KMS-11 (cell line): Measurements from ENCODE around the gene GALNT11.

Experiments used
- H2AFZ ChIP-seq: fragments of 200-600 bp; sonication (generic); 2 replicates; pipeline ENCODE4 v1.6.1; 2016; ENCODE audit warnings: antibody characterized with exemption, mixed run types, low read depth
- H3K27ac ChIP-seq: fragments of 200-600 bp; sonication (generic); 2 replicates; pipeline ENCODE4 v1.6.1; 2016; ENCODE audit warnings: mild to moderate bottlenecking, mixed run types
- H3K27me3 ChIP-seq: fragments of 200-600 bp; sonication (generic); 2 replicates; pipeline ENCODE4 v1.6.1; 2017; ENCODE audit warnings: mild to moderate bottlenecking, low read depth, mixed run types, moderate library complexity; ENCODE audit not compliant: insufficient read depth
- H3K36me3 ChIP-seq: fragments of 200-600 bp; sonication (generic); 2 replicates; pipeline ENCODE4 v1.6.1; 2017; ENCODE audit warnings: mild to moderate bottlenecking, mixed run types; ENCODE audit not compliant: insufficient read depth
- H3K4me1 ChIP-seq: fragments of 200-600 bp; sonication (generic); 2 replicates; pipeline ENCODE4 v1.6.1; 2016; ENCODE audit warnings: mild to moderate bottlenecking, low read depth, mixed run types; ENCODE audit not compliant: poor library complexity, severe bottlenecking
- H3K4me2 ChIP-seq: fragments of 200-600 bp; sonication (generic); 2 replicates; pipeline ENCODE4 v1.7.0; 2016; ENCODE audit warnings: mild to moderate bottlenecking, mixed run types
- H3K4me3 ChIP-seq: fragments of 200-600 bp; sonication (generic); IDR thresholded peaks from 2 replicates; pipeline ENCODE4 v1.6.1; 2017; ENCODE audit warnings: low read depth, low read length, mixed read lengths; ENCODE audit not compliant: insufficient read depth
- H3K79me2 ChIP-seq: fragments of 200-600 bp; sonication (generic); 2 replicates; pipeline ENCODE4 v1.6.1; 2016; ENCODE audit warnings: low read depth, mixed run types; ENCODE audit not compliant: insufficient read depth
- H3K9ac ChIP-seq: fragments of 200-600 bp; sonication (generic); 2 replicates; pipeline ENCODE4 v1.6.1; 2016; ENCODE audit warnings: mild to moderate bottlenecking, mixed run types
- H4K20me1 ChIP-seq: fragments of 200-600 bp; sonication (generic); 2 replicates; pipeline ENCODE4 v1.6.1; 2016; ENCODE audit warnings: mild to moderate bottlenecking, mixed run types; ENCODE audit not compliant: insufficient read depth
- CTCF ChIP-seq: fragments of 200-600 bp; sonication (generic); conservative IDR thresholded peaks from 2 replicates; pipeline ENCODE4 v1.6.1; 2017; ENCODE audit warnings: low read depth, mild to moderate bottlenecking, antibody characterized with exemption, low read length, moderate library complexity, mixed read lengths

Gene GALNT11

GRCh38 chr7:152025077-152025936, at the start of gene GALNT11:
TSS of gene GALNT11 (plus strand) at chr7:152025674. CDS start at chr7:152094228, 68,554 bp downstream.
- peak within 1 kb of the TSS; percentile 44 for H3K27ac ChIP-seq
- no peaks in the 10 kb centered on the region for H3K27me3 ChIP-seq
- H4K20me1 ChIP-seq = no peaks in the 10 kb centered on the region
- no peak within 1 kb of the TSS for H3K4me3 ChIP-seq
- H3K36me3 ChIP-seq = no peaks in the 10 kb centered on the region
- no peaks in the 10 kb centered on the region for H3K4me1 ChIP-seq
- no peak for TF ChIP-seq CTCF
- peak within 1 kb of the TSS; percentile 70 for H3K9ac ChIP-seq
- H3K4me2 ChIP-seq = peak within 1 kb of the TSS; percentile 49
- H2AFZ ChIP-seq = peak within 1 kb of the TSS; percentile 97
- H3K79me2 ChIP-seq = no peaks in the 10 kb centered on the region

- Histone ChIP-seq H4K20me1 (no peaks in the 10 kb centered on the region), H3K4me3 (no peak overlapping the region), H3K4me2 (no peak overlapping the region), H3K27ac (no peak overlapping the region), H3K4me1 (no peaks in the 10 kb centered on the region), H3K27me3 (no peaks in the 10 kb centered on the region), H2AFZ (no peak overlapping the region), H3K9ac (no peak overlapping the region), H3K36me3 (no peaks in the 10 kb centered on the region), H3K79me2 (no peaks in the 10 kb centered on the region)
- no peak for TF ChIP-seq CTCF
These were observed 46.9 kb upstream of the GALNT11 start for GRCh38 chr7:151978616-151979015.

- no peak overlapping the region for H2AFZ ChIP-seq
- no peaks in the 10 kb centered on the region for H3K79me2 ChIP-seq
- no peak overlapping the region for H3K27ac ChIP-seq
- TF ChIP-seq CTCF = no peak
- H3K4me1 ChIP-seq = no peaks in the 10 kb centered on the region
- H3K9ac ChIP-seq = no peak overlapping the region
- no peaks in the 10 kb centered on the region for H4K20me1 ChIP-seq
- H3K36me3 ChIP-seq = no peaks in the 10 kb centered on the region
- no peak overlapping the region for H3K4me2 ChIP-seq
- H3K27me3 ChIP-seq = no peaks in the 10 kb centered on the region
- no peak overlapping the region for H3K4me3 ChIP-seq
These were observed 44.3 kb upstream of the GALNT11 start for GRCh38 chr7:151981223-151981622.

GRCh38 chr7:151982806-151983205, 42.7 kb upstream of the GALNT11 start:
- Histone ChIP-seq H2AFZ (no peak overlapping the region), H3K4me3 (no peak overlapping the region), H3K27me3 (no peaks in the 10 kb centered on the region), H3K36me3 (no peaks in the 10 kb centered on the region), H3K4me2 (no peak overlapping the region), H3K79me2 (no peaks in the 10 kb centered on the region), H3K9ac (no peak overlapping the region), H4K20me1 (no peaks in the 10 kb centered on the region), H3K4me1 (no peaks in the 10 kb centered on the region), H3K27ac (no peak overlapping the region)
- TF ChIP-seq CTCF = no peak
